ENCODE data around the gene ZMYM2.

ZMYM2 gene

GRCh38 chr13:20049558-20050473, 91.3 kb downstream of the ZMYM2 start:
- no peak for DNase-seq

GRCh38 chr13:20051366-20051765, 92.8 kb downstream of the ZMYM2 start:
- DNase-seq, result no peak

GRCh38 chr13:20053016-20053415, 94.5 kb downstream of the ZMYM2 start:
- DNase-seq, result no peak

- DNase-seq, result no peak
Measured at GRCh38 chr13:20053891-20054290, 95.4 kb downstream of the ZMYM2 start.

- no peak for DNase-seq
Measured at GRCh38 chr13:20054586-20054985, 96.1 kb downstream of the ZMYM2 start.

GRCh38 chr13:20057214-20057613, 98.7 kb downstream of the ZMYM2 start:
- DNase-seq, result no peak

- DNase-seq, result no peak
Measured at GRCh38 chr13:20057963-20058362, 99.4 kb downstream of the ZMYM2 start.

GRCh38 chr13:20058476-20058875, 99.9 kb downstream of the ZMYM2 start:
- DNase-seq, result no peak

GRCh38 chr13:20064128-20064527, 105.6 kb downstream of the ZMYM2 start:
- DNase-seq, result no peak

- DNase-seq, result no peak
Measured at GRCh38 chr13:20065516-20065915, 107.0 kb downstream of the ZMYM2 start.

- DNase-seq, result no peak
Measured at GRCh38 chr13:20069956-20070355, 111.4 kb downstream of the ZMYM2 start.

- DNase-seq, result no peak
Measured at GRCh38 chr13:20073775-20074174, 115.2 kb downstream of the ZMYM2 start.

- DNase-seq, result no peak
Measured at GRCh38 chr13:20074966-20075365, 116.4 kb downstream of the ZMYM2 start.

- DNase-seq, result no peak
Measured at GRCh38 chr13:20077086-20077485, 118.6 kb downstream of the ZMYM2 start.

- no peak for DNase-seq
Measured at GRCh38 chr13:20080377-20081164, 122.0 kb downstream of the ZMYM2 start.

GRCh38 chr13:20090349-20090748, 131.8 kb downstream of the ZMYM2 start:
- DNase-seq, result no peak

- no peak for DNase-seq
Measured at GRCh38 chr13:20093951-20094350, 135.4 kb downstream of the ZMYM2 start.

- DNase-seq, result no peak
Measured at GRCh38 chr13:20099319-20099718, 140.8 kb downstream of the ZMYM2 start.

- DNase-seq, result peak; percentile 47
Measured at GRCh38 chr13:20101467-20102316, 143.2 kb downstream of the ZMYM2 start.

GRCh38 chr13:20102525-20103180, 144.1 kb downstream of the ZMYM2 start:
- no peak for DNase-seq

- no peak for DNase-seq
Measured at GRCh38 chr13:20105161-20105689, 146.7 kb downstream of the ZMYM2 start.

GRCh38 chr13:20106742-20107141, 148.2 kb downstream of the ZMYM2 start:
- DNase-seq, result no peak

All from NCI-H2029 (cell line).